WTC11 (cell line): ENCODE measurements around the gene C1QC. TPM values are rescaled to one million over a fixed set of nuclear protein-coding genes. Genes with fewer than 3 reads are reported as not detected.

Experiments used
- ATAC-seq: fragments of 200-7000 bp; cut with Tn5 transposase; 2 replicates; pipeline ENCODE4 v1.10.0; 2021; ENCODE audit warnings: mild to moderate bottlenecking, moderate library complexity
- CTCF ChIA-PET: fragments of 300-600 bp; sonication (Branson Sonifier 250); formaldehyde crosslinking; loops from one replicate; lab custom pipeline; 2021; ENCODE audit warnings: antibody characterized with exemption; lab: Charles Lee
- POLR2A ChIA-PET: fragments of 350-600 bp; sonication (Branson Sonifier 250); formaldehyde crosslinking; loops from one replicate; lab custom pipeline; 2021; ENCODE audit warnings: antibody characterized with exemption; lab: Charles Lee
- DNase-seq: peaks from one replicate; pipeline ENCODE4 v3.0.0; 2021; ENCODE audit warnings: low spot score
- H3K27ac Mint-ChIP-seq: 2 replicates; pipeline ENCODE4 v1.8.0; 2021; ENCODE audit warnings: mixed read lengths
- H3K27me3 Mint-ChIP-seq: 2 replicates; pipeline ENCODE4 v1.8.0; 2021; ENCODE audit warnings: low read depth, mild to moderate bottlenecking, moderate library complexity, mixed read lengths
- H3K36me3 Mint-ChIP-seq: 2 replicates; pipeline ENCODE4 v1.8.0; 2021; ENCODE audit warnings: mixed read lengths
- H3K4me1 Mint-ChIP-seq: 2 replicates; pipeline ENCODE4 v1.8.0; 2022; ENCODE audit warnings: mixed read lengths
- H3K4me3 Mint-ChIP-seq: 2 replicates; pipeline ENCODE4 v1.8.0; 2021; ENCODE audit warnings: mild to moderate bottlenecking, moderate library complexity, mixed read lengths
- H3K9me3 Mint-ChIP-seq: 2 replicates; pipeline ENCODE4 v1.8.0; 2021; ENCODE audit warnings: mixed read lengths
- FOXK1 ChIP-seq: sonication (generic); formaldehyde crosslinking; IDR thresholded peaks from 2 replicates; pipeline ENCODE4 v1.8.0; 2022; ENCODE audit warnings: mild to moderate bottlenecking, moderate library complexity, missing genetic modification reagents
- FOXP1 ChIP-seq: sonication (generic); formaldehyde crosslinking; IDR thresholded peaks from 2 replicates; pipeline ENCODE4 v1.8.0; 2022; ENCODE audit warnings: missing genetic modification reagents, mild to moderate bottlenecking, moderate library complexity, borderline replicate concordance
- GRHL2 ChIP-seq: fragments of 250-450 bp; sonication (Bioruptor Pico); IDR thresholded peaks from 2 replicates; pipeline ENCODE4 v1.8.0; 2022; ENCODE audit warnings: mild to moderate bottlenecking, moderate library complexity; ENCODE audit not compliant: insufficient replicate concordance, severe bottlenecking
- HMGA2 ChIP-seq: fragments of 250-450 bp; sonication (Bioruptor Pico); IDR thresholded peaks from 2 replicates; pipeline ENCODE4 v1.4.0; 2021; ENCODE audit warnings: mild to moderate bottlenecking, moderate library complexity
- MAX ChIP-seq: sonication (generic); formaldehyde crosslinking; IDR thresholded peaks from 2 replicates; pipeline ENCODE4 v1.8.0; 2022; ENCODE audit warnings: mild to moderate bottlenecking, missing genetic modification reagents
- MYBL2 ChIP-seq: sonication (generic); formaldehyde crosslinking; IDR thresholded peaks from 2 replicates; pipeline ENCODE4 v1.8.1; 2023; ENCODE audit warnings: mild to moderate bottlenecking, moderate library complexity, missing genetic modification reagents
- NFATC4 ChIP-seq: fragments of 250-450 bp; sonication (Bioruptor Pico); IDR thresholded peaks from 2 replicates; pipeline ENCODE4 v1.9.0; 2021; ENCODE audit warnings: mild to moderate bottlenecking
- SOX15 ChIP-seq: fragments of 250-450 bp; sonication (Bioruptor Pico); IDR thresholded peaks from 2 replicates; pipeline ENCODE4 v1.9.0; 2021; ENCODE audit warnings: mild to moderate bottlenecking
- ZNF121 ChIP-seq: sonication (generic); formaldehyde crosslinking; IDR thresholded peaks from 2 replicates; pipeline ENCODE4 v1.8.0; 2023; ENCODE audit warnings: missing genetic modification reagents
- ZNF232 ChIP-seq: sonication (generic); formaldehyde crosslinking; IDR thresholded peaks from 2 replicates; pipeline ENCODE4 v1.8.0; 2022; ENCODE audit warnings: mild to moderate bottlenecking, missing genetic modification reagents
- ZNF281 ChIP-seq: sonication (generic); formaldehyde crosslinking; IDR thresholded peaks from 2 replicates; pipeline ENCODE4 v1.8.0; 2023; ENCODE audit warnings: mild to moderate bottlenecking, missing genetic modification reagents
- ZNF396 ChIP-seq: fragments of 250-450 bp; sonication (Bioruptor Pico); IDR thresholded peaks from 2 replicates; pipeline ENCODE4 v1.8.0; 2021; ENCODE audit warnings: mild to moderate bottlenecking, moderate library complexity, borderline replicate concordance
- ZNF423 ChIP-seq: fragments of 250-450 bp; sonication (Bioruptor Pico); IDR thresholded peaks from 2 replicates; pipeline ENCODE4 v2.1.2; 2022; ENCODE audit warnings: mild to moderate bottlenecking, moderate library complexity
- total RNA-seq: library from RNA; stranded (reverse); gene quantifications from 3 replicates; pipeline ENCODE4 v1.2.3, GENCODE V29; 2021
- TF ChIP-seq, protein P1 (sequence below): sonication (generic); formaldehyde crosslinking; IDR thresholded peaks from 2 replicates; pipeline ENCODE4 v1.8.0; 2022; ENCODE audit warnings: mild to moderate bottlenecking, missing genetic modification reagents
- TF ChIP-seq, protein P2 (sequence below): sonication (generic); formaldehyde crosslinking; conservative IDR thresholded peaks from 2 replicates; pipeline ENCODE4 v1.8.1; 2022; ENCODE audit warnings: mild to moderate bottlenecking, missing genetic modification reagents
- TF ChIP-seq, protein P3 (sequence below): sonication (generic); formaldehyde crosslinking; IDR thresholded peaks from 2 replicates; pipeline ENCODE4 v1.8.1; 2023; ENCODE audit warnings: mild to moderate bottlenecking, missing genetic modification reagents

The C1QC gene
- total RNA-seq, 1 experiment from 2014 or later: 0.28 TPM

DNA sequence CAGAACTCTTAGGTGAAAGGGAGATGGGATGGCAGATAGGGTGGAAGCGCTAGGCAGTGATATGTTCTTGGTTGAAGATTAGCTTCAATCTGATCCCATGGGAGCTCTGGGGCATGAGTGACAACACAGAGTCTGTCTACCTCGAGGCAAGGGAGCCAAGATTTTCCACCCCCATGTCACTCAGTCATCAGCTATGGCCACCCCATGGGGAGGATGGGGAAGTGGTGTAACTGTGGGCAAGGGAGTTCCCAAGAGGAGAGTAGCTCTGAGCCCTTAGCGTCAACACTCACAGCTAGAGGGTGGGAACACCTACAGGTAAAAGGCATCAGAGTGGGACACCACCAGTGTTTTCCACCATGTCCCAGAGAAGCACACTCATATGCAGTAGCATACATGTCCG is 37.3 kb upstream of the C1QC start:
- CTCF ChIA-PET: no interaction called here

GRCh38 chr1:22607154-22607553 is 36.3 kb upstream of the C1QC start:
- H3K9me3 Mint-ChIP-seq: no peaks in the 10 kb centered on the region
- no peak for TF ChIP-seq GRHL2
- TF ChIP-seq, protein P1, sequence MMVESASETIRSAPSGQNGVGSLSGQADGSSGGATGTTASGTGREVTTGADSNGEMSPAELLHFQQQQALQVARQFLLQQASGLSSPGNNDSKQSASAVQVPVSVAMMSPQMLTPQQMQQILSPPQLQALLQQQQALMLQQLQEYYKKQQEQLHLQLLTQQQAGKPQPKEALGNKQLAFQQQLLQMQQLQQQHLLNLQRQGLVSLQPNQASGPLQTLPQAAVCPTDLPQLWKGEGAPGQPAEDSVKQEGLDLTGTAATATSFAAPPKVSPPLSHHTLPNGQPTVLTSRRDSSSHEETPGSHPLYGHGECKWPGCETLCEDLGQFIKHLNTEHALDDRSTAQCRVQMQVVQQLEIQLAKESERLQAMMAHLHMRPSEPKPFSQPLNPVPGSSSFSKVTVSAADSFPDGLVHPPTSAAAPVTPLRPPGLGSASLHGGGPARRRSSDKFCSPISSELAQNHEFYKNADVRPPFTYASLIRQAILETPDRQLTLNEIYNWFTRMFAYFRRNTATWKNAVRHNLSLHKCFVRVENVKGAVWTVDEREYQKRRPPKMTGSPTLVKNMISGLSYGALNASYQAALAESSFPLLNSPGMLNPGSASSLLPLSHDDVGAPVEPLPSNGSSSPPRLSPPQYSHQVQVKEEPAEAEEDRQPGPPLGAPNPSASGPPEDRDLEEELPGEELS: 0 out of 2 replicates have a peak, but pooled peaks have one; percentile 30
- ChIA-PET POLR2A (no interaction called here), CTCF (interaction anchor here (0.8 to 1.0 kb wide), 3 partner anchors 15 to 35 kb away, joined by 3 to 4 read pairs (median 3); no protein-coding TSS in a partner anchor)
- peaks cover 13% of the 10 kb centered on the region for H3K27me3 Mint-ChIP-seq
- no peak overlapping the region for H3K27ac Mint-ChIP-seq
- H3K4me3 Mint-ChIP-seq: no peak overlapping the region
- H3K4me1 Mint-ChIP-seq: peaks cover 8% of the 10 kb centered on the region
- H3K36me3 Mint-ChIP-seq: no peaks in the 10 kb centered on the region
- DNase-seq (peak; percentile 63), ATAC-seq (peak; percentile 69)

More for the DNA sequence above, 37.3 kb upstream of the C1QC start:
- ATAC-seq (no peak), DNase-seq (no peak)
- POLR2A ChIA-PET: no interaction called here
- H3K36me3 Mint-ChIP-seq: no peaks in the 10 kb centered on the region
- H3K27ac Mint-ChIP-seq: no peak overlapping the region
- H3K4me3 Mint-ChIP-seq: no peak overlapping the region
- H3K9me3 Mint-ChIP-seq: no peaks in the 10 kb centered on the region
- H3K27me3 Mint-ChIP-seq: peaks cover 13% of the 10 kb centered on the region
- H3K4me1 Mint-ChIP-seq: peaks cover 8% of the 10 kb centered on the region
- TF ChIP-seq NFATC4 (CRISPR knock-in tag): no peak
- TF ChIP-seq, protein P2, sequence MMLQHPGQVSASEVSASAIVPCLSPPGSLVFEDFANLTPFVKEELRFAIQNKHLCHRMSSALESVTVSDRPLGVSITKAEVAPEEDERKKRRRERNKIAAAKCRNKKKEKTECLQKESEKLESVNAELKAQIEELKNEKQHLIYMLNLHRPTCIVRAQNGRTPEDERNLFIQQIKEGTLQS (CRISPR knock-in tag): no peak
- TF ChIP-seq MAX (CRISPR knock-in tag): no peak
- no peak for TF ChIP-seq ZNF396 (CRISPR knock-in tag)

DNA sequence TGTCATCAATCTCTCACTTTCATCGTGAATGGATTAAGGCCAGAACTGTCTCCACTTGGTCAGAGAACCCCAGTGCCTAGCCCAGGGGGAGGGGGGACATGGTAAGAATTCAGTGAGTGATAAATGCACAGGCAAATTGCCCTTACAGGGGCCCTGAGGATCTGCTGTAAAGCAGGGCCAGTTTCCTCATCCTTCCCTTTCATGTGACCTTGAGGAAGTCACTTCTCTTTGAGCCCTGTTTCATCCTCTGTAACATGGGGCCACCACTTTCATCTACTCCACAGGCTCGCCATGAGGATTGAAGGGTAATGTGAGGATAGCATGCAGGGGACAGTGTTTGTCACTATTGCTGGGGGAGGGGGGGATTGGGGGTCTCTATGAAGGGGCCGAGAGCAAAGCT is 35.1 kb upstream of the C1QC start:
- Mint-ChIP-seq H3K27ac (no peak overlapping the region), H3K4me1 (peaks cover 8% of the 10 kb centered on the region), H3K27me3 (peaks cover 13% of the 10 kb centered on the region), H3K9me3 (no peaks in the 10 kb centered on the region), H3K4me3 (no peak overlapping the region), H3K36me3 (no peaks in the 10 kb centered on the region)
- no peak for ATAC-seq
- DNase-seq: no peak
- no peak for TF ChIP-seq ZNF281 (CRISPR knock-in tag)
- TF ChIP-seq MYBL2: no peak
- TF ChIP-seq HMGA2: no peak
- TF ChIP-seq ZNF121 (CRISPR knock-in tag): no peak
- TF ChIP-seq, protein P3, sequence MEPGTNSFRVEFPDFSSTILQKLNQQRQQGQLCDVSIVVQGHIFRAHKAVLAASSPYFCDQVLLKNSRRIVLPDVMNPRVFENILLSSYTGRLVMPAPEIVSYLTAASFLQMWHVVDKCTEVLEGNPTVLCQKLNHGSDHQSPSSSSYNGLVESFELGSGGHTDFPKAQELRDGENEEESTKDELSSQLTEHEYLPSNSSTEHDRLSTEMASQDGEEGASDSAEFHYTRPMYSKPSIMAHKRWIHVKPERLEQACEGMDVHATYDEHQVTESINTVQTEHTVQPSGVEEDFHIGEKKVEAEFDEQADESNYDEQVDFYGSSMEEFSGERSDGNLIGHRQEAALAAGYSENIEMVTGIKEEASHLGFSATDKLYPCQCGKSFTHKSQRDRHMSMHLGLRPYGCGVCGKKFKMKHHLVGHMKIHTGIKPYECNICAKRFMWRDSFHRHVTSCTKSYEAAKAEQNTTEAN (CRISPR knock-in tag): no peak
- TF ChIP-seq ZNF232 (CRISPR knock-in tag): no peak
- TF ChIP-seq ZNF423 (CRISPR knock-in tag): no peak
- TF ChIP-seq SOX15 (CRISPR knock-in tag): no peak
- no peak for TF ChIP-seq FOXP1 (CRISPR knock-in tag)
- no peak for TF ChIP-seq FOXK1 (CRISPR knock-in tag)
- no peak for TF ChIP-seq MAX (CRISPR knock-in tag)
- POLR2A ChIA-PET: no interaction called here
- CTCF ChIA-PET: no interaction called here
